Measurements from ENCODE around the gene SSC5D.

The SSC5D gene

DNA sequence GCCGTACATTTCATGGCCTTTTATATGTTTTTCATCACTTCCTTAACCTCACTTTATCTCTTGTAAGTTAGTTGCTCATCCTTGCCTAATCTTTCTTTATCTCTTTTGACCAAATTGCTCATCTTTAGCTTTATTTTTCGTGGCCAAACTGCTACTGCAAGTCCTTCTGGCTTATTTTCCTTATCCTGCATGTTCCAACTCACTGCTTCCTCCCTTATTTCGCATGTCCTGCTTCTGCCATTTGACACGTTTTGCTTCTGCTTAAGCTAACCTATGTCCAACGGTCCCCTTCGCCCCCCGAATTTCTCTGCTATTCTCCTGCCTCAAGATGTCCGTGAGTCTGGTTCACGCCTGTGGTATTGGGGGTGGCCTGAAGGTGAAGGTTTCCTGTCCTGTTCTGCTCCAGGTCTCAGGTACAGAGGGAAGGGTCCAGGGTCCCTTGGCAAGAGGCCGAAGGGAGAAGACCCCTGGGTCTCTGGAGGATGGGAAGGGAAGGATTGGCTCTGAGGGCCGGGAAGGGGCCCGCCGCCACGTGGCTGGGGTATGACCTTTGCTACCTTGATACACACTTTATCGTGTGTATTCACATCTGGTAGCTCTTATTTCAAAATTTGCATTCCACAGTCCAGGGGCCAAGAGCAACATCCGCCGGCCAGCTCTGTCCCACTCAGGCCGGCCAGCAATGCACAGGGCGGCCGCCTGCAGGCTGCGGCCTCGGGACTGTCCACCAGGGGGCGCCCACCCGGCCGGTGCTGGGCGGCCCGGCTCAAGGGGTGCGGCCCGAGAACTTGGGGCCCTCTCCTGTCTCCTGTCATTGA lies 20.8 kb upstream of the SSC5D start:
- Histone ChIP-seq H3K36me3 (ENCODE audit: insufficient read depth, insufficient read length, low read length) (no peaks in the 10 kb centered on the region), H3K27me3 (ENCODE audit: insufficient read depth, insufficient read length) (peaks cover 66% of the 10 kb centered on the region), H3K9ac (ENCODE audit: insufficient read length, low read depth) (no peak overlapping the region), H3K4me3 (ENCODE audit: insufficient read length, low read depth) (no peak overlapping the region), H3K9me3 (ENCODE audit: insufficient read depth, low read length) (no peaks in the 10 kb centered on the region), H3K4me1 (ENCODE audit: insufficient read depth, insufficient read length) (peaks cover 20% of the 10 kb centered on the region)
- no peak for TF ChIP-seq YY1 (IDR thresholded peaks at IDR 0.05; ENCODE audit: insufficient read depth, insufficient read length)
- peak; percentile 53 for TF ChIP-seq SUZ12 (IDR thresholded peaks at IDR 0.05; ENCODE audit: extremely low read depth, insufficient read depth, insufficient read length)
- no peak for DNase-seq (ENCODE audit: low read depth, low spot score)

DNA sequence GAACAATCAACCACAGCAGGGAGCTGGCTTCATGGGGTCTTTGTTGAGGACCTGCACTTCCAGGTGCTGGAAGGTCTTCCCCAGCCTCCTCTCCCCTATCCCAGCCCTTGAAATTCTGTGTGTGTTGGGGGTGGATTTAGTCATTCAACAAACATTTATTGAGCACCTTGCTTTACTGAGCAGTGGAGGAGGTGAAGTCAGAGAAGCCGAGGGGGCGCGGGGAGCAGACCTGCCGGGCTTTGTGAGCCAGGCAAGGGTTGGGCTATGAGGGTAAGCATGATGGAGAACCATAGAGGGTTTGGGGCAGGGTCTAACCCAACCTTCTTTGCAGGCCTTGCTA lies 20.2 kb upstream of the SSC5D start:
- TF ChIP-seq SUZ12 (IDR thresholded peaks at IDR 0.05; ENCODE audit: extremely low read depth, insufficient read depth, insufficient read length) = peak; percentile 7
- no peak for TF ChIP-seq YY1 (IDR thresholded peaks at IDR 0.05; ENCODE audit: insufficient read depth, insufficient read length)
- DNase-seq (ENCODE audit: low read depth, low spot score) = no peak

DNA sequence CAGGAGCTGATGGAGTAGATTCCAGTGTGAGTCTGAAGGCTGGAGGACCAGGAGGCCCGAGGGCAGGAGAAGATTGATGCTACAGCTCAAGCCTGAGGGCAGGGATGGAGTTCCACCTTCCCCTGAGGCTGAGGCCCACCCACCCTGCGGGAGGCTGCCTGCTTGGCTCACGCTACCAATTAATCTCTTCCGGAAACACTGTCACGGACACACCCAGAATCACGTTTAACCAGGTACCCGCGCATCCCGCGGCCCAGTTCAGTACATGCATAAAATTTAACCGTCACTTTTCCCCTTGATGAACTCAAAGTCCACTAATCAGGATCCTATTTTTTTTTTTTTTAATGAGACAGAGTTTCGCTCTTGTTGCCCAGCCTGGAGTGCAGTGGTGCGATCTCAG lies 17.0 kb upstream of the SSC5D start:
- peaks cover 15% of the 10 kb centered on the region for H3K4me1 ChIP-seq (ENCODE audit: insufficient read depth, insufficient read length)
- H3K27me3 ChIP-seq (ENCODE audit: insufficient read depth, insufficient read length) = peaks cover 28% of the 10 kb centered on the region
- H3K9me3 ChIP-seq (ENCODE audit: insufficient read depth, low read length) = no peaks in the 10 kb centered on the region
- H3K4me3 ChIP-seq (ENCODE audit: insufficient read length, low read depth) = no peak overlapping the region
- no peak for TF ChIP-seq YY1 (IDR thresholded peaks at IDR 0.05; ENCODE audit: insufficient read depth, insufficient read length)
- TF ChIP-seq ZNF274 (IDR thresholded peaks at IDR 0.05; ENCODE audit: low read depth, low read length) = no peak
- no peak for TF ChIP-seq SUZ12 (IDR thresholded peaks at IDR 0.05; ENCODE audit: extremely low read depth, insufficient read depth, insufficient read length)
- H3K9ac ChIP-seq (ENCODE audit: insufficient read length, low read depth) = no peak overlapping the region
- no peaks in the 10 kb centered on the region for H3K36me3 ChIP-seq (ENCODE audit: insufficient read depth, insufficient read length, low read length)
- no peak for DNase-seq (ENCODE audit: low read depth, low spot score)

More for the DNA sequence above, 20.2 kb upstream of the SSC5D start:
- H3K4me1 ChIP-seq (ENCODE audit: insufficient read depth, insufficient read length) = peaks cover 22% of the 10 kb centered on the region
- H3K9me3 ChIP-seq (ENCODE audit: insufficient read depth, low read length) = no peaks in the 10 kb centered on the region
- no peak overlapping the region for H3K9ac ChIP-seq (ENCODE audit: insufficient read length, low read depth)
- no peak overlapping the region for H3K4me3 ChIP-seq (ENCODE audit: insufficient read length, low read depth)
- no peaks in the 10 kb centered on the region for H3K36me3 ChIP-seq (ENCODE audit: insufficient read depth, insufficient read length, low read length)
- H3K27me3 ChIP-seq (ENCODE audit: insufficient read depth, insufficient read length) = peaks cover 60% of the 10 kb centered on the region

DNA sequence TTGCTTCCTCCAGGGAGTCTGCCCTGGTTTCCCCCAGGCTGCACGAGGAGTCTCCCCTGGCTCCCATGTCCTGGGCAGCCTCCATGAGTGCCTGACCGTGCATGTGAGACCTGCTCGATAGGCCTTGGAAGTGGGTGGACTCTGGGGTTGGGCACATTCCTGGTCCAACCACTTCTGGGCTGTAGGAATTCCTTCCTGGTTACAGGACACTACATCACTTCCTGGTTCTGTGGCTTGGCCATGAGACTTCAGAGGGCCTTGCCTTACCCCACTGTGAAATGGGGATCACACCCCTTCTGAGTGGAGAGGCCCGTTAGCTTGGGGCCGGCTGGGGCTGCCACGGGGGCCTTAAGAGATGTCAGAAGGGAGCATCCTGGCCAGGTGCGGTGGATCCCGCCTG lies 15.8 kb upstream of the SSC5D start:
- Histone ChIP-seq H3K36me3 (ENCODE audit: insufficient read depth, insufficient read length, low read length) (no peaks in the 10 kb centered on the region), H3K27me3 (ENCODE audit: insufficient read depth, insufficient read length) (peaks cover 16% of the 10 kb centered on the region), H3K4me1 (ENCODE audit: insufficient read depth, insufficient read length) (peaks cover 15% of the 10 kb centered on the region), H3K4me3 (ENCODE audit: insufficient read length, low read depth) (no peak overlapping the region), H3K9ac (ENCODE audit: insufficient read length, low read depth) (peak overlapping the region; percentile 8), H3K9me3 (ENCODE audit: insufficient read depth, low read length) (no peaks in the 10 kb centered on the region)
- no peak for TF ChIP-seq YY1 (IDR thresholded peaks at IDR 0.05; ENCODE audit: insufficient read depth, insufficient read length)
- TF ChIP-seq SUZ12 (IDR thresholded peaks at IDR 0.05; ENCODE audit: extremely low read depth, insufficient read depth, insufficient read length) = no peak
- TF ChIP-seq ZNF274 (IDR thresholded peaks at IDR 0.05; ENCODE audit: low read depth, low read length) = no peak
- no peak for DNase-seq (ENCODE audit: low read depth, low spot score)

DNA sequence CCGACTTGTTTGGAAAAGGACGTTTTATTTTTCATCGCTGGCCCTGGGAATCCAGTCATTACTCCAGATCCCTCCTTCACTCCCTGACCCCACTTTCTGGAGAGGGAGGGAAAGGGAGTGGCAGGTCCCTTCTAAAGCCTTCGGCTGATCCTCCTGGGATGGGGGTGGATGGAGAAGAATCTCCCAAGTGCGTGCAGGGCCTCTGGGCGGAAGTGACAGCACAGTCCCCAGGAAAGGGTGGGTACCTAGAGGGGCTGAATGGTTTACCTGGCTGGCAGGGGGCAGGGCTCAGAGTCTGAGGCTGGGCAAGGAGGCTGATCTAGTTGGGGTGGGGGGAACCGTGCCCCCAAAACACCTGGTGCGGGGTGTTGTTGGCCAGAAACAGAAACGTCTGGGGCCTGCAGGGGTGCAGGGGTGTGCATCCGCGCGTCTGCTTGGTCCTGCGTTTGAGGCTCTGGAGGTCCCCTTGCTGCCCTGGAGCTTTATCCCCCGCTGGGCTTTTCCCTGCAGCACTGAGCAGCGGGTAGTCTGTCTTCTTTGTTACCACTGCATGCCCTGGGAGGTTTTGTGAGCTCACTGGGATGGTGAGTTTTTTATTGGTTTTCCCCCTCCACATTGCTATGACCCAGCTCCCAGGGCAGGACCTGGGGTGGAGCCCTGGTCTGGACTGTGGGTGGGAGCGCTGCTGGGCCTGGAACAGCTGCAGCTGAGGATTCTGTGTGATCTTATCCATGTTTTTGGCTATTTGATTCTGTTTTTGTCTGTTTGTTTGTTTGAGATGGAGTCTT lies 14.8 kb upstream of the SSC5D start:
- H3K4me1 ChIP-seq (ENCODE audit: insufficient read depth, insufficient read length) = peaks cover 17% of the 10 kb centered on the region

DNA sequence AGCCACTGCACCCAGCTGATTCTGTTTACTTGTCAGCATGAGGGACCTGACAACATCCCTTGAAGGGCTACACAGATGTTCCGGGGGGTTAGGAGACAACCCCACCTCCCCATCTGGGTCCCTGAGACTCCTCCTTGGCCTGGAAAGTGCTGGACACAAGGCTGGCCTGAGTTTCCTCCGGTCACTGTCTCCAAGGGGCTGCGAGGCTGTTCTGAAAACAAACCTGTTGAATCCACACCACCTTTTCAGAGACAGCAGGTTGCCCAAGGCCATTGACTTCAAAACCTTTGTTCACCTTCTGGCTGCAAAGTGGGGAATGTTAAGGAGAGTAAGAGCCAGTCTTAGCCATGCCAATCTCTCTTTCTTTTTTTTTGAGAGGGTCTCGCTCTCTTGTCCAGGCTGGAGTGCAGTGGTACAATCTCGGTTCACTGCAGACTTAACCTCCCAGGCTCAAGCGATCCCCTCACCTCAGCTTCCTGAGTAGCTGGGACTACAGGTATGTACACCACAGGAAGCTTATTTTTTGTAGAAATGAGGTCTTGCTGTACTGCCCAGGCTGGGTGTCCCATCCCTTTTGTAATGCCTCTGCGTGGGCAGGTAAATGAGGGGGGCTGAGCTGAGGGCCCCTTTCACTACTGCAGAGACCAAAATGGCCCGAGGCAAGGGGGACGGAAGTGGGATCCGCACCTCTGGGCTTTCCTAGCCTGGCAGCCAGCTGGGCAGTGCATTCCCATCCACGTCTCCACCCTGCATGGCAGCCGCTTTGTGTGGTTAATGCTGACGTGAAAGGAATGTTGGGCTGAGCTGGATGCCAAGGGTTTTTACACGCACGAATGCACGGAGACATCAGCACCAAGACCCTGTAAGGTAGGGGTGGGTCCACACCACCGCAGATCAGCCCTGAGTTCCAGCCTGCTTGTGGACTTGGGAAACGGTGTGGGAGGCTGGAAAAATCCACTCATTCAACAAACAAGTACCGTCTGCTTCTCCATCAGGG lies 13.7 kb upstream of the SSC5D start:
- peaks cover 17% of the 10 kb centered on the region for H3K4me1 ChIP-seq (ENCODE audit: insufficient read depth, insufficient read length)
- no peak overlapping the region for H3K4me3 ChIP-seq (ENCODE audit: insufficient read length, low read depth)
- TF ChIP-seq SUZ12 (IDR thresholded peaks at IDR 0.05; ENCODE audit: extremely low read depth, insufficient read depth, insufficient read length) (no peak), ZNF274 (IDR thresholded peaks at IDR 0.05; ENCODE audit: low read depth, low read length) (no peak), YY1 (IDR thresholded peaks at IDR 0.05; ENCODE audit: insufficient read depth, insufficient read length) (no peak)
- no peak for DNase-seq (ENCODE audit: low read depth, low spot score)
- H3K9me3 ChIP-seq (ENCODE audit: insufficient read depth, low read length) = no peaks in the 10 kb centered on the region
- no peaks in the 10 kb centered on the region for H3K36me3 ChIP-seq (ENCODE audit: insufficient read depth, insufficient read length, low read length)
- peaks cover 4% of the 10 kb centered on the region for H3K27me3 ChIP-seq (ENCODE audit: insufficient read depth, insufficient read length)
- peak overlapping the region; percentile 15 for H3K9ac ChIP-seq (ENCODE audit: insufficient read length, low read depth)

More for the DNA sequence above, 14.8 kb upstream of the SSC5D start:
- no peak for TF ChIP-seq ZNF274 (IDR thresholded peaks at IDR 0.05; ENCODE audit: low read depth, low read length)
- no peak for TF ChIP-seq YY1 (IDR thresholded peaks at IDR 0.05; ENCODE audit: insufficient read depth, insufficient read length)
- no peak for TF ChIP-seq SUZ12 (IDR thresholded peaks at IDR 0.05; ENCODE audit: extremely low read depth, insufficient read depth, insufficient read length)
- H3K27me3 ChIP-seq (ENCODE audit: insufficient read depth, insufficient read length) = peaks cover 7% of the 10 kb centered on the region
- no peaks in the 10 kb centered on the region for H3K36me3 ChIP-seq (ENCODE audit: insufficient read depth, insufficient read length, low read length)
- peak overlapping the region; percentile 11 for H3K4me3 ChIP-seq (ENCODE audit: insufficient read length, low read depth)
- H3K9ac ChIP-seq (ENCODE audit: insufficient read length, low read depth) = peak overlapping the region; percentile 64
- DNase-seq (ENCODE audit: low read depth, low spot score) = no peak
- H3K9me3 ChIP-seq (ENCODE audit: insufficient read depth, low read length) = no peaks in the 10 kb centered on the region

Data from NT2/D1 (cell line).